NCI-H2171 (cell line): ENCODE data around the gene ZNF362.
"Not testable (repeated sequence)": the region's sequence is repeated elsewhere in the genome, so short reads cannot be mapped to it uniquely, and the experiment has no call there.

Experiments used
- DNase-seq: peaks from one replicate; lab custom pipeline; 2025; lab: John Stamatoyannopoulos, UW

ZNF362 gene

DNA sequence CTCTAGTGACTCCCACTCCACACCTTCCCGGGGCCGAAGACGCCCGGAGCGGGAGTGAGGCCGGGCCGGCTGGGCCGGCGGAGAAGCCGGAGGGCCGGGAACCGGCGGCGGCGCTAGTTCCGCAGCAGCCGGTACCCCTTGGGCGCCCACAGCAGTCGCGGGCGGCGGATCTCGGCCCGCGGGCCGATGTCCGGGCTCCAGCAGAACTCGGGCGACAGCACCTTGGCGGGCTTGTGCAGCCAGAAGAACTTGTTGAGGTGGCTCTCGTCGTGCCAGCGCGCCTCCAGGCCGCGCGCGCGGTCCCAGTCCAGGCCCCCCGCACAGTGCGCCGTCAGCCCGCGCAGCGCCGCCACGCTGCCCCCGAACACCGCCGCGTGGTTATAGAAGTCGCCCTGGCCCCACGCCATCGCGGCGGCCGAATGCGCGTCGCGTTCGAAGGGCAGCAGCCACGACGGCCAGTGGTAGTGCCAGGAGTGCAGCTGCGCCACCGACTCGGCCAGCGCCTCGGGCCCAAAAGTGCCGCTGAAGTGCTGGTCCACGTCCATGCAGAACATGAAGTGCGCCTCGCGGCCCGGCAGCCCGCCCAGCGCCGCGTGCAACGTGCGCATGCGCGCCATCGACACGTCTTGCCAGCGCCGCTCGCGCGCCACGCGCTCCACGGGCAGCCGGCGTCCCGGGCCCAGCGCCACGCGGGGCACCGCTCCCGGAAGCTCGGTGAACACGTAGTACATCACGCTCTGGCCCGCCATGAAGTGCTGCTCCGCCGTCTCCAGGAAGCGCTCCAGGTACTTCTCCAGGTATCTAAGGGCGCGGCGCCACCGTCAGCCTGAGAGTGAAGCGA lies 50.6 kb downstream of the ZNF362 start:
- no peak for DNase-seq

DNA sequence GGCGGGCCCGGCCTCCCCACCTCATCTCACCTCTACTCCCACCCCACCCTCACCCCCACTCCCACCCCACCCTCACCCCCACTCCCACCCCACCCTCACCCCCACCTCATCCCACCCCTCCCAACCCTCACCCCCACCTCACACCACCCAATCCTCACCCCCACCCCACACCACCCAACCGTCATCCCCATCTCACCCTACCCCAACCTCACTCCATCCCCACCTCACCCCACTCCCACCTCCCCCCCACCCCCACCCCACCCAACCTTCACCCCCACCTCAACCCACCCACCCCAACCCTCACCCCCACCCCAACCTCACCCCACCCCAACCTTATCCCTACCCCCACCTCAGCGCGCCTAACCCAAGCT lies 51.2 kb downstream of the ZNF362 start:
- DNase-seq: no peak

DNA sequence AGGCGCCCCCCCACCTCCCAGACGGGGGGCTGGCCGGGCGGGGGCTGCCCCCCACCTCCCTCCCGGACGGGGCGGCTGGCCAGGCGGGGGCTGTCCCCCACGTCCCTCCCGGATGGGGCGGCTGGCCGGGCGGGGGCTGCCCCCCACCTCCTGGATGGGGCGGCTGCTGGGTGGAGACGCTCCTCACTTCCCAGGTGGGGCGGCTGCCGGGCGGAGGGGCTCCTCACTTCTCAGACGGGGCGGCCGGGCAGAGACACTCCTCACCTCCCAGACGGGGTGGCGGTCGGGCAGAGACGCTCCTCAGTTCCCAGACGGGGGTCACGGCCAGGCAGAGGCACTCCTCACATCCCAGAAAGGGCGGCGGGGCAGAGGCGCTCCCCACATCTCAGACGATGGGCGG lies 53.1 kb downstream of the ZNF362 start:
- DNase-seq: not testable (repeated sequence)

DNA sequence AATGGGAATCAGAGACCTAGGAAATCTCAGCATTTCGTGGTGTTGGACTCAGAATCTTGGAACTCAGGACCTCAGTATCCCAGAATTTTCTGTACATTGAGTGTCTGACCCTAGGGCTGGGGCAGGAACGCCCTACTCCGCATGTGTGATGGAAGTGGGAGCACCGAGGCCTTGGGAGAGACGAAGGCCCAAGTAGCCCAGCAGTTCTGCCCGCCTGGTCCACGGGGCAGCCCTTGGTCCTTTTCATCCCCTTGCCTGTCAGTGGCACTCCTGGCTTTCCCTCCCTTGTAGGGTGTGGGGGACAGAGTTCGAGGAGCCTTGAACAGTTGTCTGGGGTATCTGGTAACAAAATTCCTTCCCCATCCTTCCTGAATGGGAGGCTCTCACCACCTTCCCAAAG lies 54.4 kb downstream of the ZNF362 start:
- DNase-seq: no peak

DNA sequence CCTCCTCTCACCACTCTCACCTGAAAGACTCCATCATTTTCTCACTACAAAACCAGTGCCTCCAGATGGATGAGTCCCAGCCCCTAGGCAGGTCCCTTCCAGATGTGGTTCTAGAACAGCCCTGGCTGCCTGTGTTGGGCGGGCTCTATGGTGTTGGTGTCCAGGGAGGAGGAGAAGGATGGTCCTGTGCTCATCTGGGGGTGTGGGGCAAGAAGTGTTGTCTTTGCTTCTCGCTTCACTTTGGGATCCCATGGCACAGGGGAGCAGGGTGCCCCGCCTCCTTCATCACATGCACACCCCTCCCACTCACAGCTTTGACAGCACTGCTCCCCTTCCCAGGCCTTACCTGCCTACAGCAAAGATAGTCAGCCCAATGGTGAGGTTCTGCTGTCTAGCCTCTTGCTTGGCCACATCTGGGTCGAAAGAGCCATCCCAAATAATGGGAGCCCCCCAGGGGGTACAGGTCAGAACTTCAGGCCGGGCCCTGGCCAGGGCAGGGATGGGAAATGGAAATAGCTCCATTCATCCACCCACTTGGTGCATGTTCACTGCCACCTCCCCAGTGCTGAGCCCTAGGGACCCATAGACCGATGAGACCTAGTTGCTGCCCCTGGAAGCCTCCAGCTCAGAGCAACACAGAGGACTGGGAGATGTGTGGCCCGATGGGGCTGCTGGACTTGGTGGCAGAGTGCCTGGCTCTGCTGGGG lies 55.6 kb downstream of the ZNF362 start:
- DNase-seq: no peak

DNA sequence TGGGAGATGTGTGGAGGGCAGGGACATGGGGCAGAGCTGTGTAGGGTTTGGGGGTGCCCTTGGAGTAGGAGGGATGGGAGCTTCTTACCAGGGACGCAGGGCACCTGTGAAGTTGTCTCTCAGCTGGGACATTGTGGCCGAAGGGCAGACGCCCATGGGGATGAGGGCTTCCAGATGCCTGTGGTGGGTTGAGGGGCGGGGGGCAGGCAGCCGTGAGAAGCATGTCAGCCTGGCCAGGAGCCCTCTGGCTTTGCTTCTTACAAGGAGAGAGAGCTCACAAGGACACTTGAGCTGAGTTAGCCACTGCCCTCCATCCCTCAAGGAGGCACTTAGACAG lies 56.1 kb downstream of the ZNF362 start:
- no peak for DNase-seq

DNA sequence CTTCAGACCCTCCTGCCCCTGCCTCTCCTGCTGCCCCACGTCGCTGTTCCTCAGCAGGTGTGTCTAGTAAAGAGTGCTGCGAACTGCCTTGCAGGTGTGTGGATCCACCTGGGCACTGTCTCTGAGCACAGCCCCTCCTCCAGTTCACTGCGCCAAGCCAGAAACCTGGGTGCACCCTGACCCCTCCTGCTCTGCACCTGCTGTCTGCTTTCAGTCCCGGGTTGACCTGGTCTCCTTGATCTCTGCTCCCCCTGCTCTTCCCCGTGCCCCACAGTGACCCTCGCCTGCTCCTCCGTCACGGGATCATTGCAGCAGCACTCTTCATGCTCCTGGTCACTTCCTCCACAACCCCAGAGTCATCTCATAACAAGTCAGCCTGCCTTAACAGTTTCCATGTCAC lies 58.1 kb downstream of the ZNF362 start:
- DNase-seq: no peak

DNA sequence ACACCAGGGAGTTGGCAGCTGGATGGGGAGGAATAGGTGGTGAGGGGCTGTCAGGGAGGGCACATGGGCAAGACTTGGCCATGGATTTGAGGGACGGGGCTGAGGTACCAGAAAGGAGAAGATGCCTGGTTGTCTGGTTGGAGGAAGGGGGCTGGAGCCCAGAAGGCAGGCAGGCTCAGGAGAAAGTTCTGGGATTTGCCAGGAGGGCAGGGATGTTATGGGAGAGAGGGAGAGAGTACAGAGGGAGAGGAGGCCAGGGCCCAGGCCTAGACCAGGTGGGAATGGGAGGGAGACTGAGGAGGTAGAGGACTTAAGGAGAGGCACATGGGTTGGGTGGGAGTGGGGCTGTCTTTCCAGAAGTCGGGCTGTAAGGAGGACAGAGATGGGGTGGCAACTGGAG lies 60.3 kb downstream of the ZNF362 start:
- no peak for DNase-seq

DNA sequence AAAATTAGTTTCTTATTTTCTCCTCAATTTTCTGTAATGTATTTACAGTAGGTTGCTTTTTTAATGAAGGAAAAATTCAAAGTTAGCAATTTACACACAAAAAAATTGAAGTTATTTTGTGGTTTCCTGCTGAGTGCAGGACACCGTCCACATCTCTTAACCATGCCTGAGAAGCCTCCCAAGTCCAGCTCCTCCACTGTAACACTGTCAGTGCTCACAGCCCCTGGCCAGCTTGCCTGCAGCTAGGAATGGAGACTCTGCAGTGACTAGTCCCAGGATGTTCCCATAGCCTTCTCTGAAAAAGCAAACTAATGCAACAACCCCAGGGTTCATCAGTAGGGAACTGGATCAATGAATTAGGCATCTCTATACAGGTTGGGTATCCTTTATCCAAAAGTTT lies 61.1 kb downstream of the ZNF362 start:
- no peak for DNase-seq

DNA sequence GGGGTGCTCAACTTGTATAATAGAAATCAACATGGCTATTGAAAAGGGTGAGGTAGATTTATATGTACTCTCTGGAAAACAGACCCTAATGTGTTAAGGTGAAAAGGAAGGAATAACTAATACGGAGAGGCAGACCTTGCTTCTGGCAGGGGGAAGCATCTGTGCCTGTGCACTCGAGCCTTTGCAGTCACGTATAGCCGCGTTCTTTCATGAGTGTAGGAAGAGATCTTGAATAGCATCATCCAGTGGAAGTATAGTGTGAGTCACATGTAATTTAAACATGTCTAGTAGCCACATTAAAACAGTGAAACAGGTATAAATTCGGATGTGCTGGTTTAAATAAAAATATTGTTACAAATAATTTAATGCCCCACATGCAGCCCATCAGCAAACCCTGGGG lies 61.7 kb downstream of the ZNF362 start:
- DNase-seq: no peak

DNA sequence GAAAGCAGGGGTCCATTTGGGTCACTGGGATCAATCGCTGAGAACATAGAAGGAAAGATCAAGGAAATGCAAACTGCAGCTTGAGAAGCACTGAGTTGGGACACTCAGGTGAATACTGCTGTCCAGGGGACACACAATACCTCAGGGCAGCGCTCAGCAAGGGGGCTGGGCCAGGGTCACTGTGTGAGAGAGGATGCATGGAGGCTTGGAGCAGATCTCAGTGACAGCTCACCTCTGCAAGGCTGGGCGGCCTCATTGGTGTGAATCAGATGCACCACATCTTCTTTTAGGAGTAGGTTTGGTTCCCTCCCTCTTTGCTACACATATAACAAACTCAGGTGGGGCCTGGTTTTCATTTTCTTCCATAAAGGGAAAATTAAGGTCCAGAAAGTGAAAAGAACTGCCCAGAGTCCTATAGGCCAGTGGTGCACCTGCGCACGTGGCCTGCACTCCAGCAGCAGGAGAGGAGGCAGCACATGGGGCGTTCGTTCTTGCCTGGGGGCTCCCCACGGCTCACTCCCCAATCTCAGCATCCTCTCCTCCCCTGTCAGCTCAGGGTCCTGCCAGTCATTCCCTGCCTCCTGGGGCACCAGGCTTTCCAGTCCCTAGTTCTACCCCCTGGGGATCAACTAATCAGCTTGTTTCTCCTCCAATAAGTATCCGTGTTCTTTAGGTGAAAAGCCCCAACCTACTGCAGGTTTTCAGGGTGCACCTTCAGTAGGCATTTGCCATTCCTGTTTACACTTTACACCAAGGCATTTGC lies 63.1 kb downstream of the ZNF362 start:
- no peak for DNase-seq

DNA sequence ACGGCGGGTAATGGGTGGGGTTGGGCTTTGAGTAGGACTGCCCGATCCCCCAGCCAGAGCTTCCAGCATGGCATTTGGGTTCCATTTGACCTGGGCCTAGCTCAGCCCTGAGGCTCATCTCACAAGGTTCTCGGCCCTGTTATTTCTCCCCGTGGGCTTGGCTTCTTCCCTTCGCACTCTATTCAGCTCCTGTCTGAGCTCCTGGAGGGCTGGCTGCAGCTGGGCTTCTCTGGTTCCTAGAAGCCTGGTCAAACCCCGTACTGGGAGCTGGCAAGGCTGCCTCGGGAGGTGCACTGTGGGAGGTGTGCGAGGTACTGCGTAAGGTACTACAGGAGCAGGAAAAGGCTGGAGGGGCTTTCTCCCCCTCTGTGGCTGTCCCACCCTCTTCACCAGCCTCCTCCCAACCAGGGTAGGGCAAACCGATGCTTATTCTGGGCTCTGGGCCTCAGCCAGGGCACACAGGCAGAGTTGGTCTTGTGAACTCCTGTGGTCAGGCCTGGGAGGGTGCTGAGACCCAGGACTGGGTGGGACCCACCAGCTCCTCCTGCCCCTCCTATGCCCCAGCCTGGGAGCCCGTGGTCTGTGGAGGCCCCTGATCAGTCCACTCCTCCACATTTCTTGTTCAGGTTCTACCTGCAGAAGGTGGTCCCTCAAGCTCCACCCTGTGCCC lies 63.8 kb downstream of the ZNF362 start:
- no peak for DNase-seq

DNA sequence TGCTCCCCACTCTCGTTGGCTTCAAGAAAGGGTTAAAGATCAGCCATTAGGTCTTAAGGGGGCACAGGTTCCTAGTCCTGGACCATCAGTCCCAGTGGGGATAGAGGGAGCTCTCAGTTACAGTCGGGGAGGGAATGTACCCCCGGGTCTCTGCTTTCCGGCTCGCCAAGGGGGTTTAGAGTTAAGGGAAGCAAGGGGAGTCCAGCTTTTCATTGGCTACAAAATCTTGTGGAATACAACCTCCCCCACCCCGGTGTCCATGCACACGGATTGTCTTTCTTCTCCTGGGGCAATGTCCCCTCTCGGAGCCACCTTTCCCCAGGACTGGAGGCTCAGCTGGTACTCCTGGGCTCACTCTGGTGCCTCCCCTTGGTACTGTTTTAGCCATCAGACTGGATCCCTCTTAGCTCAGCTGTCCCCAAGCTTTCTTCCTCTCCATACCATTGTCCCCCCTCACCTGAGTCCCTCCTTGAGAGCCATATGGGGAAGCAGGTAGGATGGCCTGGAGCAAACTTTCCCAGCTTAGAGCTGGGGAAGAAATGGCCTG lies 64.4 kb downstream of the ZNF362 start, which contains the start of gene A3GALT2:
Gene A3GALT2, minus strand, starts transcription at position 480 of the 547 bp plus-strand sequence. Its CDS starts 0 bp downstream, at position 480.
- no peak for DNase-seq

DNA sequence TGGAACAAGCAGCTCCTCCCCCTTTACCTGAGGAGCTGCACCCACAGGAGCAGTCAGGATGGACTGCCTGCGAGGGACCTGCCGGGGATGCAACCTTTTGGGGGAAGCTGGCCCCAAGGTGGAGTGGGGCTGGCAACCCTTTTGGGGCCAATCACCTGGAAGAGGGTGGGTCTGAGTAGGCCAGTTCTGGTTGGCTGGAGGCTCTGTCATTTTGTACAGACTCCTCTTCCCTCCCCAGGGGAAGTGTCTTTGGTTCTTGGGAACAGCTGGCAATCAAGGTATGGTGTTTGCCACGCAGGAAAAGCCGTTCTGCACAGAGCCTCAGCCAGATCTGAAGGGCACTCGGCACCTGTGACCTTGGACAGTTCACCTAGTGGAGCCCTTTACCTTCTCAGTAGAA lies 64.9 kb downstream of the ZNF362 start:
- no peak for DNase-seq

DNA sequence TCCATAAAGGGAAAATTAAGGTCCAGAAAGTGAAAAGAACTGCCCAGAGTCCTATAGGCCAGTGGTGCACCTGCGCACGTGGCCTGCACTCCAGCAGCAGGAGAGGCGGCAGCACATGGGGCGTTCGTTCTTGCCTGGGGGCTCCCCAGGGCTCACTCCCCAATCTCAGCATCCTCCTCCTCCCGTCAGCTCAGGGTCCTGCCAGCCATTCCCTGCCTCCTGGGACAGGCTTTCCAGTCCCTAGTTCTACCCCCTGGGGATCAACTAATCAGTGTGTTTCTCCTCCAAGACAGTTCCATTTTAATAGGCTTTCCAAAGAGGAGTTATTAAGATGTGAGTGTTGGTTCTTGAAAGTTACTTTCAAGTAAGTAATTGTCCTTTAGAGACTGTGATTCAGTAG lies 65.8 kb downstream of the ZNF362 start:
- no peak for DNase-seq

DNA sequence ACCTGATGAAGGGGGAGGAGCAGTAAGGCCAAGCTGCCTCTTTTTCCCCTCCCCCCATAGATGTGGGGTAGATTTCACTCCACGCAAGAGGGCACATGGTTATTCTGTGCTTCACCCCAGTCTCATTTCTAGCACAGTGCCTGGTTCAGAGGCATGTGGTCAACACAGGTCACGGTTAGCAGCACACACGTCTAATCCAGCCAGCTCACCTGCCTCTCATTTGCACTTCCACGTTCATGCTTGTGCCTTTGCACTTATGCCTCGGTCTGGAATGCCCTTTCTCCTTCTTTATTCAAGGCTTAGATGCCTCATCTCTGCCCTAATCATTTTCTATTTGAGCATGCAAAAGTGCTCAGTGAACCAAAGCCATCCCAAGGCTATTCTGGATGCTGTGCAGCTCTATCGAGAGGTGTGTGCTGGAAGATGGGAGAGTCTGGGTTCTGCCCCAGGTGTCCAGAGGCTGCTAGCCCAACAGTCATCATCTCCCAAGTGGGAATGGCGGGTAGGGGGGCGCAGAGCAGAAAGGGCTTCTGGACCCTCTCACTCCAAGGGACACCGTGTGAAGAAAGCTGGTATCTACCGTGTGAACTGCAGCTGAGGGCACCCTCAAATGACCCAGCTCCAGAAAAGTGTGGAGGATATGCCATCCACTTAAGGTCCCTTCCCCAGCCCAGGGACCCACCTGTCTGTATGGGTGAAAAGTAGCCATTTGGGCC lies 66.7 kb downstream of the ZNF362 start:
- no peak for DNase-seq

DNA sequence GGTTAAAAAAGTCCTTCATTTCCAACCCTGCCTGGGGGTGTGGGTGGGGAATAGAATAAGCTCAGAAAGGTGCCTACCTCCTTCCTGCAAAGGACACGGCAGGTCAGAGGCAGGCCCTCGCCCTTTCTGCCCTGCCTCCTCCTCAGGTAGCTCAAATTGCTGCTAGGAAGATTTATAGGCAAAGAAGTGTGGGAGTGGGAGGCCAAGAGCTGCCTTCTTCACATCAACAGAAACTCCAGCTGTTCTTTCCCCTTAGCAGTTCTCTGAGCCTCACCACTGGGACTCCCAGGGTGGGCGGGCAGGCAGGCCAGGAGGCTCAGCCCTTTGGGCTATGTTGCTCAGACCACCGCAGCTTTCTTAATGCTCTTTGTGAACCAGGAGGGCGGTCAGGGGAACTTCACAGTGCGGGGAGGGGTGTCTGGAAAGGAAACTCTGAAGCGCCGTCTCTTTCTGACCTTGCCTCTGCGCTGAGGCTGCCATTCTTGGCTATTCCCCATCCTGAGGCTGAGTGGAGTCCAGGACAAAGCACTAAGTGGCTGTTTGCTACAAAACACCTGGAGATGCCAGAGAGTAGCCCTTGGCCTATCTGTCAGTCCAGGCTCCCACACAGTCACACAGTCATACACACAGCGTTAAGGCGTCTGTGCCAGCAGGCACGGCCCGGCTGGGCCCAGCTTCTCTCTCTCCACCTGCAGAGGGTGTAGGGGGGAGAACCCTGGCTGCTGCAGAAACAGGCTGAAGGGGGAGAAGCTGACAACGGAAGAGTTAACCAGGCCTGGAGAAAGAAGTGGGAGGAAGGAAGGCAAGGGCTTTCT lies 67.6 kb downstream of the ZNF362 start:
- no peak for DNase-seq

DNA sequence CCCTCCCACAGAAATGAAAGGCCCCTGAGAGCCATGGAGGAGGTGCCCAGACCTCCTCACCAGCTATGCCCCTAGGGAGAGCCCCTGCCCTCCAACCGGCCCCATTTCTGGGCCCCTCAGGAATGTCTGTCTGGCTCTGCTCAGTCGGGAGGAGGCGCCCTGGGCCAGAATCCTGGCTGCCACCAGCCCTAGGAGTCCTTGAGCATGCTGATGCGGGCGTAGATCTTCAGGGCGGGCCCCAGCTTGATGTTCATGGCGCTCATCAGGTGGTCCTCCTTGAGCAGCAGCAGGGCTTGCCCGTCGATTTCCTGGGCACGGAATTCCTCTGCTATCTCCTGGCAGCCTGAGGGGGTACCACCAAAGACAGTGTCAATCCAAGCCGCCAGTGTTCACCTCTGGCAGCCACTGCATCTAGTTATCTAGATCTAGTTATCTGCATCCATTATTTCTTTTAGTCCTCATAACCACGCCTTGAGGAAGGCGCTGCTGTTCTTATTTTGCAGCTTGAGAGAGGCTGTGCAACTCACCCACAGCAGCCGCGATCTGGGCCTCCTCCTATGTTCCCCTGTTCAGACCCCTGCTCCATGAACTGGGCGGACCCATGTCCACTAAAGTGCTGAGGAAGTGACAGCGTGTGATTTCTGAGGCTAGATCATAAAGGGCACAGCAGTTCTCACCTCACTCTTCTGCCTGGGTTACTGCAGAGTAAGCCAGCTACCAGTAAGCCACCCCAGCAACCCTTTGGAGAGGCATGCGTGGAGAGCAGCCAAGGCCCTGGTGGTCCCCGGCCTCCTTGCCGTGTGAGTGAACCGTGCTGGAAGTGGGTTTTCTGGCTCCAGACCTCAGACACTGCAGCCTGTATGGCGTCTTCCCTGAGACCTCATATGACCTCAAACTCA lies 68.6 kb downstream of the ZNF362 start:
- DNase-seq: no peak

DNA sequence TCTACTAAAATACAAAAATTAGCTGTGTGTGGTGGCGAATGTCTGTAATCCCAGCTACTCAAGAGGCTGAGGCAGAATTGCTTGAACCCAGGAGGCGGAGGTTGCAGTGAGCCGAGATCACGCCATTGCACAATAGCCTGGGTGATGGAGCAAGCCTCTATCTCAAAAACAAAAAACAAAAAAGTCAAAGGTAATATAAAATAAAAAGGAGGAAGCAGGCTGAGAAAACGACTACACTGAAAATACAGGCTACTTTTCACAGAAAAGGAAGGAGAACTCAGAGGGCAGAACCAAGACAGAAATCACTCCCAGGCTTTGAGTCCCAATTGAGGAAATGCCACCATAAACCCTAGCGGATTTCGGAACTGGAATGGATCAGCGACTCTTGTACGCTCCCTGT lies 70.5 kb downstream of the ZNF362 start:
- DNase-seq: no peak
